CD4-positive, alpha-beta T cell treated with Interleukin-10 for 1 hour (primary cell): Measurements from ENCODE around the gene NGEF.
"Not testable (repeated sequence)": the region's sequence is repeated elsewhere in the genome, so short reads cannot be mapped to it uniquely, and the experiment has no call there.

ENCODE experiments used
- DNase-seq: peaks from one replicate; pipeline ENCODE4 v3.0.0-alpha.2; 2020

The NGEF gene, protein sequence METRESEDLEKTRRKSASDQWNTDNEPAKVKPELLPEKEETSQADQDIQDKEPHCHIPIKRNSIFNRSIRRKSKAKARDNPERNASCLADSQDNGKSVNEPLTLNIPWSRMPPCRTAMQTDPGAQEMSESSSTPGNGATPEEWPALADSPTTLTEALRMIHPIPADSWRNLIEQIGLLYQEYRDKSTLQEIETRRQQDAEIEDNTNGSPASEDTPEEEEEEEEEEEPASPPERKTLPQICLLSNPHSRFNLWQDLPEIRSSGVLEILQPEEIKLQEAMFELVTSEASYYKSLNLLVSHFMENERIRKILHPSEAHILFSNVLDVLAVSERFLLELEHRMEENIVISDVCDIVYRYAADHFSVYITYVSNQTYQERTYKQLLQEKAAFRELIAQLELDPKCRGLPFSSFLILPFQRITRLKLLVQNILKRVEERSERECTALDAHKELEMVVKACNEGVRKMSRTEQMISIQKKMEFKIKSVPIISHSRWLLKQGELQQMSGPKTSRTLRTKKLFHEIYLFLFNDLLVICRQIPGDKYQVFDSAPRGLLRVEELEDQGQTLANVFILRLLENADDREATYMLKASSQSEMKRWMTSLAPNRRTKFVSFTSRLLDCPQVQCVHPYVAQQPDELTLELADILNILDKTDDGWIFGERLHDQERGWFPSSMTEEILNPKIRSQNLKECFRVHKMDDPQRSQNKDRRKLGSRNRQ

DNA sequence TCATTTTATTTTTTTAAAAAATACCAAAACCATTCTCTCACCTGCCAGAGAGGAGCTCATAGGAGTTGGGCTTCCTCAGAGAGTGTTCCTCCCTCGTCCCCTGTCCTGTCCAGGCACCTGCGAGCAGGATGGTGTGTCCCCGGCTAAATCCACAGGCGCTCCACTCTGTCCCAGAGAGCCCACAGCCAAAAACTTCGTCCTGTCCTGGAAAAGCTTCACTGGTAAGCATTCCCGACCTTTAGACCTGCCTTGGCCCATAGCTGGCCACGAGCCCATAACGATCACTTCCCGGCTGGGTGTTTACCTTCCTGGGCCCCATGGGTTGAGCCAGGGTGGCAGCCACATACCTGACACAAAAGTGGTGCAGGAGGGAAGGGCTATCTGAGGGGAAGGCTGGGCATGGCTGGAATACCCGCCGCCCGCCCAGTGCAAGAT, at the start of gene NGEF:
Gene NGEF (minus strand): TSS at position 230 of the 435 bp plus-strand sequence. CDS start 38,366 bp downstream, outside the sequence.
- no peak for DNase-seq

DNA sequence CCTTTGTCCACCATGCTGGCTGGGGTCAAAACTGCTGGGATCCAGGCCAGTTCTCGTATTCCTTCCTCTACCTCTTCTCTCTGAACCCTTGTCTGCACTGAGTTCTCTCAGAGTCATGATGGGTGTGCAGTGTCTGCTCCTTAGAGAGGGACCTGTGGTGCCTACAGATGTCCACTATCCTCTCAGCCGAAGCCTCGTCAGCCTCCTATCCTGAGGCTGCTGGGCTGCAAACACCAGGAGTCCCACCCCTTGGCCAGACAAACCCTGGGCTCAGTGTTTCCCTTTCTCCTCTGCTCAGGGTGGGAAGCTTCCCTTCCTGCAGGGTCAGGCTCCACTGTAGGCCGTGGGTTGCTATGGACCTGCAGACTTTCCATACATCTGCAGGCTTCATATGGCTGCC, 49.4 kb upstream of the NGEF start:
- DNase-seq = no peak

DNA sequence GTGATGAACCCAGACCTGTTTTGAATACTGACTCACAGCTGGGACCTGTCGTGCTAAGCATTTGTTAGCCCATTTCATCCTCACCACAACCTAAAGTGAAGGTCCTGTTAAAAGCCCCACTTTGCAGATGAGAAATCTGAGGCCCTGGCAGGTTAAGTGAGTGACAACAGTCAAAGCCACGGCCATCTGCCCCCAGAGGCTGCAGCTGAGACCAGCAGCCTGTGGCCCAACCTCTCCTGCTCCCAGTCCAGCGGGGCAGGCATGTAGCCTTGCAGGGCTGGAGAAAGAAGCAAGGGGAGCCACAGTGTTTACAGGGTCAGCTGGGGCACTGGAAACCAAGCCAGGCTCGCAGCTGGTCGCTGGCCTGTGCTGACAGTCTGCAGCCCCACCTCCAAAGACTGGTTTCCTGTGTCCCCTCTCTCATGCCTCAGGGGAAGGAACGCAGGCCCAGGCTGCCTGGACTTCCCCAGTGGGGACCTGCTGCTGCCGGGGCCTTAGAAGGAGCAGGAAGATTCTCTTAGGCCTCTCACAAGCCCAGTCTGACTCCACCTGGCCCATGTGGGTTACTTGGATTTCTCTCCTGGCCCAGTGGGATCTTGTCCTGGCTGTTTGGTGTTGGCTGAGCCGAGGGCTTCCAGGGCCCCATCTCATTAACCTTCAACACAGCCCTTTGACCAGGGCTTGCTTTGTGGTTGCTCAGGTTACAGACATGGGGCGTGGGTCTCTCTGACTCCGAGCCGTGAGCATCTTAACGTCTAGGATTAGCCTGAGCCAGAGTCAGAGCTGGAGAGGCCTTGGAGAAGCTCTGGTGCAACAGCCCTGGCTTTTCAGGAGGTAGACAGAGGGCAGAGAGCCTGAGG, 48.8 kb upstream of the NGEF start:
- no peak for DNase-seq

DNA sequence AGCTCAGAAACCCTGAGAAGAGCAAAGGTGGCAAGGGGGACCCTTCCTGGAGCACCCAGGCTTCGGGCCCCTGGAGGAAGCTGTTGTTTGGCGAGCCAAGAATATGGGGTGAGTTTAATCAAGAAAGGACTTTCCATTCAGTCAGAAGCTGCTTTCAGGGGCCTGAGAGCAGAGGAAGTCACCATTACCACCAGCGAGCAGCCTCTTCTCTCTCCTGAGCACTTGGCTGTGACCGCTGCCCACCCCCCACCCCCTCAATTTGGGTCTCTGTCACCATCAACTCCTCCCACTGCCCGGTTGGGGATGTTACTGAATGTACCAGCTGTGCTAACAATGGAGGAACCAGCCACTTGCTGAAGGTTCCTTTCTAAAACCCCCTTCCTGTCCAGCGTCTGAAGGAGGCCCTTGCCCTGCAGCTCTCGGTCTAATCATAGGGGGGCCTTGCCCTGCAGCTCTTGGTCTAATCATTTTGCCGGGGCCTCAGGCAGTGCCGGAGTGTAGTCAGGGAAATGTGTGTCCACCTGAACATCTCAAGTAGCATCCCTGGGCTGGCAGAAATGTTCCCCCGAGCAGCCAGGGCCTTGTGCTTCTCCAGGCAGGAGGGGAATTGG, 48.0 kb upstream of the NGEF start:
- DNase-seq = no peak

DNA sequence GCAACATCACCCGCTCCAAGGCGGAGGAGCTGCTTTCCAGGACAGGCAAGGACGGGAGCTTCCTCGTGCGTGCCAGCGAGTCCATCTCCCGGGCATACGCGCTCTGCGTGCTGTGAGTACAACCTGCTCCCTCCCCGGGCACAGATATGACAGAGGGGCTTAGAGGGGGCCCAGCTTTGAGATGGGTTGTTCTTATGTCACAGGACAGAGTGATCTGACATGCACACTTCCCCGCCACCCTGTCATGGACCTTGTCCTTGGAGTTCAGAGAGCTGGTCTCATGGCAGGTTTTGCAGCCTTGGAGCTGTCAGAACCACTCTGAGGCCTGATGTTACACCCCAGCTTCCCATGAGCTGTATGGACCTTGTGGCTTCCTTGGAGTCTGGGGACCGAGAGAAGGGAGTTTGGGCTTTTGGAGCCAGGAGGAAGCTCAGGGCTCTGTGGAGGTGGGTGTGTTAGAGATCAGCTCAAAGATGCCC, 47.5 kb upstream of the NGEF start:
- DNase-seq = no peak

DNA sequence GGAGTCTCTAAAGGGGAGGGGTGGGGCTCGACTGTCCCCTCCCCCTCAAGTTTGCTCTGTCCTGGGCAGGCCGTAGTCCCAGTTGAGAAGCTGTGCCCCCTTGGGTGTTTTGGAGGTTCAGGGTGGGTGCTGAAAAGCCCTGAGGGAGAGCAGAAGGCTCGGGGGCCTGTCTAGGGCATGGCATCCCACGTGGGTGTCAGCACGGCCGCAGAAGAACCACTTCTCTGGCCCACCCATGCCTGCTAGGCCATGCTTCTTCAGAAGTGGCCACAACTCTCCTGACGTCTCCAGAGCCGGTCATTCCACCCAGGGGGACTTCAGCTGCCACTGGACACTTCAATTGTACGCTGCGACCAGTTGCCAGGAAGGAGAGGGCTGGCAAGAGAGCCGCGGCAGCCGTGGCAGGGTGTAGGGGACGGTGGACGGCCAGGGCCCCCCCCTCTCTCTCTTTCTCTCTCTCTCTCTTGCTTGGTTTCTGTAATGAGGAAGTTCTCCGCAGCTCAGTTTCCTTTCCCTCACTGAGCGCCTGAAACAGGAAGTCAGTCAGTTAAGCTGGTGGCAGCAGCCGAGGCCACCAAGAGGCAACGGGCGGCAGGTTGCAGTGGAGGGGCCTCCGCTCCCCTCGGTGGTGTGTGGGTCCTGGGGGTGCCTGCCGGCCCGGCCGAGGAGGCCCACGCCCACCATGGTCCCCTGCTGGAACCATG, 46.9 kb upstream of the NGEF start, which contains the start of gene INPP5D:
Gene INPP5D (plus strand): TSS at position 546 of the 704 bp plus-strand sequence. CDS start 137 bp downstream, at position 683.
- DNase-seq = peak; percentile 84

DNA sequence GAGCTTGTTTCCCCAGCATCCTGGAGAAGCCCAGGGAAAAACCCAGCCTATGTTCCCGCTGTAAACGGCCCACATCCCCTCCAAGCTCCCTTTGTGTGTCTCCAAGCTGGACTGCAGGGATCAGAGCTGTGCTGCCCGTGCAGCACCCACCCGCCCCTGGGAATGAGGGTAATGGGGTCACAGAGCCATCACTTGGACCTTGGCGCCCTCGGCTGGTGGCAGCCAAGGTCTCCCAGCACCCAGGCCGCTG, 46.4 kb upstream of the NGEF start:
- no peak for DNase-seq

DNA sequence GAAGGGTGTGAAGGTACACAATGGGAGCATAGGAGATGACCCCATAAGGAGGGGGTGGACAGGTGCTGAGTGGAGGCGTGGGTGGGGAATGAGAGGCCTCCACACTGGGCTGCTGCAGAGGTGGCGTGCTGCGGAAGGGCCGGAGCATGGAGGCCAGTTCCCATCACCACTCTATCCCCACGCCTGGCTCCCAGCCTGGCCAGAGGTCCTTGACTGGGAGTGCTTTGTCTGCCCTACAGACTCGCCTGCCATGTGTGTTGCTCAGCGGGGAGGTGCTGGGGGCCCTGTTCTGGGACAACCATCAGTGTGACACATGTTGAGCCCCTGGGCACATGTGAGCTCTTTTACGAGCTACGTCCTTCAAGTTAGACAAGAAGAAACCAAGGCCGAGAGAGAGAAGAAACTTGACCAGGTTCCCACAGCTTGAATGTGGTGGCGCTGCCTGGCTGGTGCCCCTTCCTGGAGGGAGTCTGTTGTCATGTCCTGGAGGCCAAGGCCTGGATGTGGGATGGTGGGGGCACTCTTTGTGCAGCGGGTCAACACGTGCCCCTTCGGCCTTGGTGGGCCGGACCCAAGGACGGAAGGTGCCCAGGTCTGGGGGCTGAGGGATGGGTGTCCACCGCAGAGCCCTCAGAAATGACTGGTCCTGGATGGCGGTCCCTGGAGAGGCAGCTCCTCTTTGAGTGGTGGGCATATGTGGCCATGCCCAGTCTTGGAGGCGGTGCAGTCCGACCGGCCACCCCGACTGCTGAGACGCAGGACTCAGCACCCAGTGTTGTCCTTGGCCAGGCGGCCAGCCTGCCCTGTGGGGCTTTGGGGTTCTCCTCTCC, 45.9 kb upstream of the NGEF start:
- DNase-seq = no peak

DNA sequence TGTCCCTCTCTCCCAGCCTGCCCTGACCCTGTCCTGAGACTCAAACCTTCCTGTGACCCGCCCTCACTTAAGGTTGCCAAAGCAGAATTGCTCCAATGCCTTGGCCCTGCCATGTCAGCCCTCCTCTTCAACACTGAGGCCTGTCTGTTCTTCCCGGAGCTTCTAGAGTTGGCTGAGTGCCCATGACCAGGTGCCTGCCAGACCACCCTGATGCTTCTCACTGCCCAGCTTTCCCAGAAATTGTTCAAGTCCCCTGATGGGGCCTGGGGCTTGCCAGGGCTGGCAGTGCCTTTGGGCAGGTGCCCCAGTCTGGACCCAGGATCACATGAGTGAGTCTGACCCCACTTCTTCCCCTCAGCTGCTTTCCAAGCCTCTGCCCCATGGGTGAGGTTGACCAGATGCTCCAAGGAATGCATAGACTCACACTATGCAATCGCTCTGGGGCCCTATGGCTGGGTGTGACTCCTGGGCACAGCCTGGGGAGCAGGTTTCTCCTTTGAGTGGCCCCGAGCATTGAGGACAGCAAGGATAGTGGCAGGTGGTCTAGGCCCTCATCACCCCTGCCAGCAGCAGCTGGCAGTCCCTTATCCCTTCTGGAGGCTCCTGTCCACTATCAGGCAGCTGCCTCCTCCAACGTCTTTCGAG, 44.0 kb upstream of the NGEF start:
- no peak for DNase-seq

DNA sequence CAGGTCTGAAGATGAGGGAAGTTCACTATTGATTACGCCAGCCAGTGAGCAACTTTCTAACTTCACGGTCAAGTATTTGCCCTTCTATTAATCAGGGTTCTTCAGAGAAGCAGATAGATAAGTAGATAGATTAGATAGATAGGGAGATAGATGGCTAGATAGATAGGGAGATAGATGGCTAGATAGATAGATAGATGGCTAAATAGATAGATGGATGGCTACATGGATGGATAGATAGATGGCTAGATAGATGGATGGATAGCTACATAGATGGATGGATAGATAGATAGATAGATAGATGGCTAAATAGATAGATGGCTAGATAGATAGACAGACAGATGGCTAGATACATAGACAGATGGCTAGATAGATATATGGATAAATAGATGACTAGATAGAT, 42.3 kb upstream of the NGEF start:
- no peak for DNase-seq

DNA sequence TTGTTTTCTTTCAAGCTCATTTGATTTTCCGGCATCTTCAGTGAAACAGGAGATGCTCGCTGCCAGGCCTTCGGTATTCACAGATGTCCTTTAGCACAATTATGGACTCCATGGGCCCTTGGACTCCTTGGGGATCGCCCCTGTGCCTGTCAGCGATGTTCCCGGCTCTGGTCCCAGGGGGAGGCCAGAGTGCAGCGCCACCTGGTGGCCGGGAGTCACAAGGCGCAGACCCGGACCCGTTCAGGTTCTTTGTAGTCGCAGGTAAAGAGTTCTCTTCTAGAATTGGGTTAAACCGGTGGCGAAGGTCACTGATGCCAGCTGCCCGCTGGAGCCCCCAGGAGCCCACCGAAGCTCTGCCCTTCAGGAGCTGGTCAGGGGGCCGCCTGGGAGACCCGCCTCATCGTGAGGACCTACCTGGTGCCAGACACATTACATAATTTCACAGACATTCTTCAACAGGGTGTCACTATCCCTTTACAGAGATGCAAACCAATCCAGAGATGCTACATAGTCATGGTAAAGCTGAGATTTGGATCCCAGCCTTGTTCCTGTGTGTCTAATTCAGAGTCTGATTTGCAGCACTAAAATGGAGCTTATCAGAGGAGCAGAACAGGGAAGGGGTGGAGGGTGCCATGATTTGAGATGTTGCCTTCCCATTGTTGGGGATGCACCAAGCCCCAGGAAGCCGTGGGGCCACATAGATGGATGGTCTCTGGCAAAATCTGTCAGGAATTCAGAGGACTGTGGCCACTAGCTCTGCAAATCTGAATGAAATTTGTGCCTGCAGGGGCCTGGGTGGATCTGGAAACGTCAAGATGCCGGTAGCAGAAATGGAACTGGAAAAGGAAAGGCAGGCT, 41.1 kb upstream of the NGEF start:
- peak; percentile 75 for DNase-seq

DNA sequence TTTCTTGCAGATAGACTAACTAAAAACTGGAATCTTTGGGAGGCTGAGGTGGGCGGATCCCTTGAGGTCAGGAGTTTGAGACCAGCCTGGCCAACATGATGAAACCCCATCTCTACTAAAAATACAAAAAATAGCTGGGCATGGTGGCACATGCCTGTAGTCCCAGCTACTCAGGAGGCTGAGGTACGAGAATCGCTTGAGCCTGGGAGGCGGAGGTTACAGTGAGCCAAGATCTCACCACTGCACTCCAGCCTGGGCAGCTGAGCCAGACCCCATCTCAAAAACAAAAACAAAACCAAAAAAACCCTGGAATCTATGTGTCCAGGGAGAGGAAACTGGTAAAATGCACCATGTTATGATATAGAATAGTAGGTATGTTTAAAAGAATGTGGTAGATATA, 39.5 kb upstream of the NGEF start:
- not testable (repeated sequence) for DNase-seq

DNA sequence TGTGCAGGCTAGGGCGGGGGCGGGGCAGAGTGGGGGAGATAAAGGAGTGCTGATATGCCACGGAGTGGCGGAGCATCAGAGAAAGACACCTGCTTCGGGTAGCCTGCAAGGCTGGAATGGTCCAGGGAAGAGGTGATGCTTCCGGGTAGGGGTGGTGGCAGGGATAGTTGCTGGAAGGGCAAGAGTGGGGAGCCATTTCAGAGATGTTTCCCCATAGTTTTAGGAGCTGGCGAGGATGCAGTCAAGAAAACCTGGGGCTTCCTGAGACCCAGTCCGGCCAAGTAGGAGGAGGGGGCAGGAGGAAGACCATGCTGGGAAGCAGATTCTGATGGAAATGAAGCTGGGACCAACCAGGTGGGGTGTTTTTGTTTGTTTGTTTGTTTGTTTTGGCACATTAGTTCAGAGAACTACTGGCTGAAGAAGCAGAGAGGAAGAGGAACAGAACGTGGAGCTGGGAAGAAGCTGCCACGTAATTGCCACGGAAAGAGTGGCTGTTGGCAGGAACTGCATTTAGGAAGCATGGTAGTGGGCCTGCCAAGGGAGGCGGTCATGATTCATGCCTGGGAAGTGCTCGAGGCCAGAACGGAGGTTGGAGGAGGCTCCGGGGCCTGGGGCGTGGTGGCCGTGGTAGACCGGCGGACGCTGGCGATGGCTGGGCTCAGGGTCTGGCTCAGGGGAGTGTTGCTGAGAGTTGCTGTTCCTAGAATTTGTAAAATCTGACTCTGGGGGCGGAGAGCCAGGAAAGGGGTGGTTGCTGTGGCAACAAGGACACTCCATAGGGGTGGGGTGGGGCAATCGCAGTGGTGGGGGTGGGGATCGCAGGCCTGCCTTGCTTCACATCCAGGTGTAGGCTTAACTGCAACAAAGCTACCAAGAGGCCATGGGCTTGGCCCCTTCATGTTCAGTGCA, 38.4 kb upstream of the NGEF start:
- no peak for DNase-seq

DNA sequence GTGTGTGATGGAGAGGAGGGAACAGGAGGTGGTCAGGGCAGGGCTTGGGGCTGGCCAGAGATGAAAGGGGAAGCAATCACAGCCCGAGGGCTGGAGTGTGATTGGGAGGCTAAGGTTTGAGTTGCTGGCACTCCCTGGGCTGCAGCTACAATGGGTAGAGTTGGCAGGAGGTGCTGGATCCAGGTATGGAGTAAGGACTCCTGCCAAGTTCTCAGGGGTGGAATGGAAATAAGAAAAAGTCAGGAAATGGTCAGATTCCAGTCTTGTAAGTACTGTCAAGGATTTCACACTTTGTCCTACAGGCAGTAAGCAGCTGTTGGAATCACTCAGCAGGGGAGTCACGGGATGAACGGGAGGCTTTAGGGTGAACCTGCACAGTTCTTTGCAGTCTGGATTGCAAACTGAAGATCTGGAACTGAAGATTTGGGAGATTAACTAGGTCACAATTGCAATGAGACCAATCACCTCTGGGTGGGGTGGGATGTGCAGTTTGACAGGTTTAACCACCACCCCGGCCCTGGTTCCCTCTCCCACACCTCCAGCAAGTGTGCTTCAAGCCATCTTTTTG, 36.2 kb upstream of the NGEF start:
- DNase-seq = no peak

DNA sequence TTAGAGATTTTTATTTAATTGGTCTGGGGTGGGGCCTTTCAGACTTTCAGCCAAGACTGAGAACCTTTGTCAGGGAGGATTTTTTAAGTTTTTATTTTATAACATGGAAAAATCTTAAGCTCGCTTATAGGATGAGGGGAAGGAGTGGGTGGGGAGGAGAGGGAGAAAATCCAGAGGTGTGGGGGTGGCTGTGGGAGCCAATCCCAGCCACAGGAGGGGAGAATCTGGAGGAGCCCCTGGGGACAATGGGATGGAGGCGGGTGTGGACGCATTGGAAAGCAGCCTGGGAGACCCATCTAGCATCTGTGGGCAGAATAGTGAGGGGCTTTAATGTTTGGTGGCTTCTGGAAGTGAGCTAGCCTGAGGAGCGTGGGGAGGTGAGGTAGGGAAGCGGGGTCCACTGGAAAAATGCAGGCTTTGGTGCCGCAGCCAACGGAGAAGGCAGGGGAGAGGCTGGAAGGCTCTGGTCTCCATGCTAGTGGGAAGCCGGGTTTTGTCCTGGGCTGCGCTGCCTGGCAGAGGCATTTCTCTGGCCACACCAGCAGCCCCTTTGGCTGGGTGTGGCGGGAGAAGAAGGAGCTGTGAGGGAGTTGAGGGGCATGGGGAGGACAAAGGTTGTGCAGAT, 35.6 kb upstream of the NGEF start:
- DNase-seq = no peak

DNA sequence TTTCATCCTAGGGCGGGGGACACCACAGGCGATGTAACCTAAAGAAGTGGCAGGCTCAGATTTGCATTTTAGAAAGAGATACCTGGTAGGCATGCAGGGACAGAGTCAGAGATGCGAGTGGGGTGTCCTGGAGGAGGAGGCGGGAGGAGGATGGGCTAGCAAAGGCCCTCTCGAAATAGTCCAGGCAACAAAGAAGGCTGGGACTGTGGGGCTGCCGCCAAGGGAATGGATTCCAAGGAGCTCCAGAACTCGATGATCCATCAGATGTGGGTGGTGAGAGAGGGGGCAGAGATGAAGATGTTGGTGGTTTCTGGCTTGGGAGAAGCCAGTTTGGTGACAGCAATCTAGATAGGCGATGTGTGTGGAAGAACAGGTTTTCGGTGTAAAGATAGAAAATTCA, 34.6 kb upstream of the NGEF start:
- DNase-seq = no peak

DNA sequence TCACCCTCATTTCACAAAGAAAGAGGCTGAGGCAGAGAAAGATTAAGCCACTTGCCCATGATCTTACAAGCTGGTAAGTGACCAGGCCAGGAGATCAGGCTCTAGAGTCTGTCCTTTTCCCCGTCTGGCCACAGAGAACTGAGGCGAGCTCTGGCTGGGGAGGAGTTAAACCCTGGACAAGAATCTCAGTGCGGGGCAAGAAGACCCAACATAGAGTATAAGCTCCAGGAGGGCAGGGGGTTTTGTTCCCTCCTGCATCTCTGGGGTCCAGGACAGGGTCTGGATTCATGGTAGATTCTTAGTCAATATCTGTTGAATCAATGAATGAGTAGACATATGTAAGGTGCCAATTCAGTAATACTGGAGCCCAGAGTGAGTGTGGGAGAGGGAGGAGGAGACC, 34.1 kb upstream of the NGEF start:
- DNase-seq = no peak
